ENCODE data around the gene ABCA9. TPM values are rescaled to one million over a fixed set of nuclear protein-coding genes. Genes with fewer than 3 reads are reported as not detected.

Gene ABCA9
- 18.7 and 23.3 TPM in 2 replicates for total RNA-seq

GRCh38 chr17:69060822-69061221, at the start of gene ABCA9:
Gene ABCA9 (minus strand): TSS chr17:69060927. CDS start chr17:69051126, 9,801 bp downstream.

GRCh38 chr17:68955181-68955841, 105.4 kb downstream of the ABCA9 start, which contains the start of gene ABCA8:
Gene ABCA8 (minus strand): TSS chr17:68955392. CDS start chr17:68942034, 13,358 bp downstream.

Other genes starting within 250 kb of the ABCA9 start
- 85.1 and 88.7 TPM in 2 replicates for gene ABCA8, start 105.5 kb downstream of the ABCA9 start, total RNA-seq
- gene ABCA6, start 81.0 kb upstream of the ABCA9 start, total RNA-seq: 21.3 and 37.1 TPM in 2 replicates
- 2.8 and 4.7 TPM in 2 replicates for gene ABCA10, start 167.9 kb upstream of the ABCA9 start, total RNA-seq

Data from smooth muscle cell of trachea (primary cell).